GM06990 (cell line): ENCODE measurements around the gene ZNF652.

Experiments
- DNase-seq: peaks from one replicate; pipeline ENCODE4 v3.0.0-alpha.2; 2011; ENCODE audit not compliant: insufficient read length; ENCODE audit errors: extremely low read depth
- H3K27me3 ChIP-seq: replicated peaks from 2 replicates; pipeline ENCODE4 v1.6.0; 2011; ENCODE audit warnings: low read length; ENCODE audit not compliant: control insufficient read depth, insufficient read depth
- H3K36me3 ChIP-seq: 2 replicates; pipeline ENCODE4 v1.5.1; 2011; ENCODE audit warnings: low read length; ENCODE audit not compliant: control insufficient read depth, insufficient read depth
- H3K4me3 ChIP-seq: replicated peaks from 2 replicates; pipeline ENCODE4 v1.5.1; 2011; ENCODE audit warnings: low read depth, mild to moderate bottlenecking, control low read depth, low read length
- CTCF ChIP-seq: IDR thresholded peaks from 2 replicates; pipeline ENCODE4 v1.5.1; 2011; ENCODE audit warnings: low read length, control low read depth, mild to moderate bottlenecking, inconsistent platforms; ENCODE audit not compliant: insufficient read depth, poor library complexity, severe bottlenecking

ZNF652 gene

GRCh38 chr17:49404906-49405305, 42.9 kb upstream of the ZNF652 start:
- H3K4me3 ChIP-seq, result no peak overlapping the region
- no peak for DNase-seq
- peaks cover 42% of the 10 kb centered on the region for H3K36me3 ChIP-seq
- no peak for TF ChIP-seq CTCF
- no peaks in the 10 kb centered on the region for H3K27me3 ChIP-seq

- DNase-seq, result no peak
- Histone ChIP-seq H3K27me3 (no peaks in the 10 kb centered on the region), H3K4me3 (no peak overlapping the region), H3K36me3 (peaks cover 40% of the 10 kb centered on the region)
- no peak for TF ChIP-seq CTCF
These were observed 42.3 kb upstream of the ZNF652 start for GRCh38 chr17:49404361-49404760.

- no peak for DNase-seq
- peaks cover 37% of the 10 kb centered on the region for H3K36me3 ChIP-seq
- H3K27me3 ChIP-seq, result no peaks in the 10 kb centered on the region
- TF ChIP-seq CTCF, result no peak
- no peak overlapping the region for H3K4me3 ChIP-seq
These were observed 41.7 kb upstream of the ZNF652 start for GRCh38 chr17:49403514-49404289.

- Histone ChIP-seq H3K27me3 (no peaks in the 10 kb centered on the region), H3K4me3 (no peak overlapping the region), H3K36me3 (peaks cover 32% of the 10 kb centered on the region)
- no peak for TF ChIP-seq CTCF
- no peak for DNase-seq
These were observed 40.7 kb upstream of the ZNF652 start for GRCh38 chr17:49402706-49403105.

- DNase-seq, result no peak
- H3K4me3 ChIP-seq, result no peak overlapping the region
- no peak for TF ChIP-seq CTCF
- H3K36me3 ChIP-seq, result peaks cover 29% of the 10 kb centered on the region
- no peaks in the 10 kb centered on the region for H3K27me3 ChIP-seq
These were observed 40.0 kb upstream of the ZNF652 start for GRCh38 chr17:49401971-49402611.

GRCh38 chr17:49399995-49400394, 37.9 kb upstream of the ZNF652 start:
- DNase-seq, result no peak
- Histone ChIP-seq H3K36me3 (peaks cover 18% of the 10 kb centered on the region), H3K27me3 (no peaks in the 10 kb centered on the region), H3K4me3 (no peak overlapping the region)
- no peak for TF ChIP-seq CTCF
